GM23338 (cell line): ENCODE data around the gene GPR55. TPM values are rescaled to one million over a fixed set of nuclear protein-coding genes. Genes with fewer than 3 reads are reported as not detected.

ENCODE experiments used
- ATAC-seq: fragments of 200-7000 bp; cut with Tn5 transposase; 3 replicates; pipeline ENCODE4 v1.9.1; 2020
- DNase-seq: peaks from one replicate; pipeline ENCODE4 v3.0.0-alpha.2; 2015; ENCODE audit warnings: low spot score
- H2AFZ ChIP-seq: fragments of 200-600 bp; sonication (generic); 2 replicates; pipeline ENCODE4 v1.8.0; 2016; ENCODE audit warnings: antibody characterized with exemption, mild to moderate bottlenecking, moderate library complexity
- H3F3A ChIP-seq: fragments of 200-600 bp; sonication (generic); replicated peaks from 2 replicates; pipeline ENCODE4 v1.8.0; 2017; ENCODE audit warnings: antibody characterized with exemption, mixed run types, low read depth
- H3K27ac ChIP-seq: fragments of 200-600 bp; sonication (generic); 2 replicates; pipeline ENCODE4 v1.6.1; 2016; ENCODE audit warnings: low read depth
- H3K27me3 ChIP-seq: fragments of 200-600 bp; sonication (generic); 2 replicates; pipeline ENCODE4 v1.8.0; 2016; ENCODE audit warnings: mild to moderate bottlenecking, mixed run types, moderate library complexity; ENCODE audit not compliant: insufficient read depth
- H3K36me3 ChIP-seq: fragments of 200-600 bp; sonication (generic); 2 replicates; pipeline ENCODE4 v1.8.0; 2016; ENCODE audit warnings: mild to moderate bottlenecking; ENCODE audit not compliant: insufficient read depth
- H3K4me1 ChIP-seq: fragments of 200-600 bp; sonication (generic); 2 replicates; pipeline ENCODE4 v1.8.0; 2016; ENCODE audit warnings: mild to moderate bottlenecking, moderate library complexity; ENCODE audit not compliant: insufficient read depth
- H3K4me2 ChIP-seq: fragments of 200-600 bp; sonication (generic); 2 replicates; pipeline ENCODE4 v1.7.1; 2017; ENCODE audit warnings: mixed run types
- H3K4me3 ChIP-seq: fragments of 200-600 bp; sonication (generic); 2 replicates; pipeline ENCODE4 v1.6.1; 2016; ENCODE audit warnings: mixed run types
- H3K79me2 ChIP-seq: fragments of 200-600 bp; sonication (generic); replicated peaks from 2 replicates; pipeline ENCODE4 v1.8.0; 2017; ENCODE audit warnings: mild to moderate bottlenecking; ENCODE audit not compliant: insufficient read depth
- H3K9me2 ChIP-seq: fragments of 200-600 bp; sonication (generic); 2 replicates; pipeline ENCODE4 v1.8.0; 2017; ENCODE audit not compliant: insufficient read depth
- H4K20me1 ChIP-seq: fragments of 200-600 bp; sonication (generic); replicated peaks from 2 replicates; pipeline ENCODE4 v1.8.0; 2017; ENCODE audit warnings: mild to moderate bottlenecking; ENCODE audit not compliant: insufficient read depth
- H3K27ac Mint-ChIP-seq: 2 replicates; pipeline ENCODE4 v1.8.0; 2020; ENCODE audit warnings: inconsistent platforms, mild to moderate bottlenecking, moderate library complexity, mixed read lengths
- H3K27me3 Mint-ChIP-seq: 3 replicates; pipeline ENCODE4 v1.8.0; 2022; ENCODE audit warnings: low read depth, mild to moderate bottlenecking, moderate library complexity, mixed read lengths, inconsistent platforms; ENCODE audit not compliant: insufficient read depth, poor library complexity
- H3K36me3 Mint-ChIP-seq: 3 replicates; pipeline ENCODE4 v1.8.0; 2021; ENCODE audit warnings: low read depth, mild to moderate bottlenecking, inconsistent platforms, moderate library complexity, mixed read lengths
- H3K4me1 Mint-ChIP-seq: 3 replicates; pipeline ENCODE4 v1.8.0; 2020; ENCODE audit warnings: mild to moderate bottlenecking, inconsistent platforms, mixed read lengths
- H3K4me3 Mint-ChIP-seq: 3 replicates; pipeline ENCODE4 v1.8.0; 2021; ENCODE audit warnings: moderate library complexity, mild to moderate bottlenecking, inconsistent platforms, mixed read lengths
- H3K9me3 Mint-ChIP-seq: 3 replicates; pipeline ENCODE4 v1.8.0; 2020; ENCODE audit warnings: moderate library complexity, mild to moderate bottlenecking, inconsistent platforms, mixed read lengths
- CREB1 ChIP-seq: fragments of 250-450 bp; sonication (Bioruptor Pico); IDR thresholded peaks from 2 replicates; pipeline ENCODE4 v1.5.0; 2020; ENCODE audit warnings: low read depth, mild to moderate bottlenecking, moderate library complexity
- CTCF ChIP-seq, 2 experiments: fragments of 200-600 bp in 1 of 2; sonication (generic) in 1 of 2; conservative IDR thresholded peaks; 2 replicates each; pipeline versions ENCODE4 v1.5.1 to v1.6.1; 2016 to 2017; ENCODE audit warnings: antibody characterized with exemption in 2 of 2, low read depth in 2 of 2, mild to moderate bottlenecking in 2 of 2, moderate library complexity in 1 of 2
- EZH2 ChIP-seq: fragments of 200-600 bp; sonication (generic); IDR thresholded peaks from one replicate; pipeline ENCODE4 v1.8.0; 2017; ENCODE audit warnings: antibody characterized with exemption, mild to moderate bottlenecking, low read depth; ENCODE audit not compliant: unreplicated experiment
- EZH2phosphoT487 ChIP-seq: fragments of 200-600 bp; sonication (generic); IDR thresholded peaks from one replicate; pipeline ENCODE4 v1.8.1; 2018; ENCODE audit warnings: antibody characterized with exemption; ENCODE audit not compliant: unreplicated experiment
- JUNB ChIP-seq: IDR thresholded peaks from one replicate; pipeline ENCODE4 v1.6.1; 2016; ENCODE audit warnings: antibody characterized with exemption; ENCODE audit not compliant: unreplicated experiment
- NANOG ChIP-seq: IDR thresholded peaks from 2 replicates; pipeline ENCODE4 v1.6.1; 2016; ENCODE audit warnings: antibody characterized with exemption, borderline replicate concordance
- POLR2AphosphoS5 ChIP-seq: IDR thresholded peaks from 2 replicates; pipeline ENCODE4 v1.6.1; 2016; ENCODE audit warnings: antibody characterized with exemption, low read depth
- STAT1 ChIP-seq: IDR thresholded peaks from one replicate; pipeline ENCODE4 v1.6.1; 2016; ENCODE audit warnings: antibody characterized with exemption; ENCODE audit not compliant: unreplicated experiment
- polyA plus RNA-seq: library from polyadenylated mRNA; unstranded; fragments of >200 nt; fragmentation: Nextera tagmentation; extraction: Ambion mirVana; gene quantifications from 2 replicates; pipeline ENCODE4 v1.2.1, GENCODE V29; 2016
- total RNA-seq: library from RNA; depleted of rRNA; stranded (reverse); fragments of >200 nt; shearing (Covaris generic); gene quantifications from 2 replicates; pipeline ENCODE4 v1.2.3, GENCODE V29; 2014
- TF ChIP-seq, protein P1 (sequence below): IDR thresholded peaks from 2 replicates; pipeline ENCODE4 v1.6.1; 2016; ENCODE audit warnings: antibody characterized with exemption
- TF ChIP-seq, protein P2 (sequence below): fragments of 250-450 bp; sonication (Bioruptor Pico); IDR thresholded peaks from 2 replicates; pipeline ENCODE4 v1.5.0; 2020; ENCODE audit warnings: mild to moderate bottlenecking, moderate library complexity

Gene GPR55
- total and polyA plus RNA-seq, 2 experiments from 2014 or later, result not detected

DNA sequence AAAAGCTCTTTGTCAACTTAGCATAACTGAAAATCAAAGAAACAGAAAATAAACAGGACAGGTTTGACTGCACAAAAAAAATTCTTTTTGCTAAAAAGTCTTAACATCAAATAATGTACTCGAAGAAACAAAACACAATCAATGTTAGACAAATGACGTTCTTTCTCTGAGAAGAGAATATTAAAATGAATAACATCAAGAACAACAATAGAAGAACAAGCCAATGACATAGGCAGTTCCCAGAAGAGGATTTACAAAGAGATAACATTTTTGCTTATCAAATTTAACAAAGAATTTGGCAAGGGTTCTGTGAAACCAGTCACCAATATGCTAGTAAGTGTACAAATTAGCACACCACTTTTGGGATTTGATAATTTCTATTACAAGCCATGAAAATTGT, 5.8 kb downstream of the GPR55 start:
- Histone ChIP-seq H2AFZ (no peak overlapping the region), H3K4me1 (no peaks in the 10 kb centered on the region), H3K4me3 (no peak overlapping the region), H3K9me2 (no peaks in the 10 kb centered on the region), H3K79me2 (no peaks in the 10 kb centered on the region), H3K36me3 (no peaks in the 10 kb centered on the region), H3K27ac (no peak overlapping the region), H3K27me3 (no peaks in the 10 kb centered on the region), H4K20me1 (no peaks in the 10 kb centered on the region), H3F3A (no peaks in the 10 kb centered on the region), H3K4me2 (no peak overlapping the region)
- H3K27ac Mint-ChIP-seq, result no peak overlapping the region
- peaks cover 6% of the 10 kb centered on the region for H3K27me3 Mint-ChIP-seq
- no peak for DNase-seq
- H3K4me3 Mint-ChIP-seq, result no peak overlapping the region
- TF ChIP-seq POLR2AphosphoS5 (no peak), EZH2phosphoT487 (no peak), CREB1 (no peak), CTCF (conservative IDR thresholded peaks at IDR 0.05; ENCODE audit: low read depth in 2 of 2) (no peak), JUNB (no peak), NANOG (no peak)
- TF ChIP-seq, protein P1, sequence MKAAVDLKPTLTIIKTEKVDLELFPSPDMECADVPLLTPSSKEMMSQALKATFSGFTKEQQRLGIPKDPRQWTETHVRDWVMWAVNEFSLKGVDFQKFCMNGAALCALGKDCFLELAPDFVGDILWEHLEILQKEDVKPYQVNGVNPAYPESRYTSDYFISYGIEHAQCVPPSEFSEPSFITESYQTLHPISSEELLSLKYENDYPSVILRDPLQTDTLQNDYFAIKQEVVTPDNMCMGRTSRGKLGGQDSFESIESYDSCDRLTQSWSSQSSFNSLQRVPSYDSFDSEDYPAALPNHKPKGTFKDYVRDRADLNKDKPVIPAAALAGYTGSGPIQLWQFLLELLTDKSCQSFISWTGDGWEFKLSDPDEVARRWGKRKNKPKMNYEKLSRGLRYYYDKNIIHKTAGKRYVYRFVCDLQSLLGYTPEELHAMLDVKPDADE, result no peak
- no peaks in the 10 kb centered on the region for H3K9me3 Mint-ChIP-seq
- H3K36me3 Mint-ChIP-seq, result no peaks in the 10 kb centered on the region
- H3K4me1 Mint-ChIP-seq, result peaks cover 13% of the 10 kb centered on the region
- ATAC-seq, result no peak

GRCh38 chr2:230916218-230916617, 8.8 kb downstream of the GPR55 start:
- H3K4me1 ChIP-seq, result no peaks in the 10 kb centered on the region
- Mint-ChIP-seq H3K36me3 (no peaks in the 10 kb centered on the region), H3K9me3 (no peaks in the 10 kb centered on the region), H3K27ac (no peak overlapping the region), H3K4me3 (no peak overlapping the region), H3K4me1 (peaks cover 8% of the 10 kb centered on the region; the same call in 2 of the 3 replicates), H3K27me3 (peaks cover 4% of the 10 kb centered on the region)
- DNase-seq (no peak), ATAC-seq (no peak)
- no peak overlapping the region for H2AFZ ChIP-seq
- H3K9me2 ChIP-seq, result peaks cover 3% of the 10 kb centered on the region; the same call in 1 of the 2 replicates
- H3K4me2 ChIP-seq, result no peak overlapping the region
- no peaks in the 10 kb centered on the region for H4K20me1 ChIP-seq
- no peaks in the 10 kb centered on the region for H3K27me3 ChIP-seq
- no peak overlapping the region for H3K27ac ChIP-seq
- H3K4me3 ChIP-seq, result no peak overlapping the region
- no peaks in the 10 kb centered on the region for H3F3A ChIP-seq
- no peaks in the 10 kb centered on the region for H3K36me3 ChIP-seq
- H3K79me2 ChIP-seq, result no peaks in the 10 kb centered on the region
- no peak for TF ChIP-seq STAT1
- no peak for TF ChIP-seq CTCF (conservative IDR thresholded peaks at IDR 0.05; ENCODE audit: low read depth in 2 of 2)
- TF ChIP-seq NANOG, result no peak
- TF ChIP-seq, protein P2, sequence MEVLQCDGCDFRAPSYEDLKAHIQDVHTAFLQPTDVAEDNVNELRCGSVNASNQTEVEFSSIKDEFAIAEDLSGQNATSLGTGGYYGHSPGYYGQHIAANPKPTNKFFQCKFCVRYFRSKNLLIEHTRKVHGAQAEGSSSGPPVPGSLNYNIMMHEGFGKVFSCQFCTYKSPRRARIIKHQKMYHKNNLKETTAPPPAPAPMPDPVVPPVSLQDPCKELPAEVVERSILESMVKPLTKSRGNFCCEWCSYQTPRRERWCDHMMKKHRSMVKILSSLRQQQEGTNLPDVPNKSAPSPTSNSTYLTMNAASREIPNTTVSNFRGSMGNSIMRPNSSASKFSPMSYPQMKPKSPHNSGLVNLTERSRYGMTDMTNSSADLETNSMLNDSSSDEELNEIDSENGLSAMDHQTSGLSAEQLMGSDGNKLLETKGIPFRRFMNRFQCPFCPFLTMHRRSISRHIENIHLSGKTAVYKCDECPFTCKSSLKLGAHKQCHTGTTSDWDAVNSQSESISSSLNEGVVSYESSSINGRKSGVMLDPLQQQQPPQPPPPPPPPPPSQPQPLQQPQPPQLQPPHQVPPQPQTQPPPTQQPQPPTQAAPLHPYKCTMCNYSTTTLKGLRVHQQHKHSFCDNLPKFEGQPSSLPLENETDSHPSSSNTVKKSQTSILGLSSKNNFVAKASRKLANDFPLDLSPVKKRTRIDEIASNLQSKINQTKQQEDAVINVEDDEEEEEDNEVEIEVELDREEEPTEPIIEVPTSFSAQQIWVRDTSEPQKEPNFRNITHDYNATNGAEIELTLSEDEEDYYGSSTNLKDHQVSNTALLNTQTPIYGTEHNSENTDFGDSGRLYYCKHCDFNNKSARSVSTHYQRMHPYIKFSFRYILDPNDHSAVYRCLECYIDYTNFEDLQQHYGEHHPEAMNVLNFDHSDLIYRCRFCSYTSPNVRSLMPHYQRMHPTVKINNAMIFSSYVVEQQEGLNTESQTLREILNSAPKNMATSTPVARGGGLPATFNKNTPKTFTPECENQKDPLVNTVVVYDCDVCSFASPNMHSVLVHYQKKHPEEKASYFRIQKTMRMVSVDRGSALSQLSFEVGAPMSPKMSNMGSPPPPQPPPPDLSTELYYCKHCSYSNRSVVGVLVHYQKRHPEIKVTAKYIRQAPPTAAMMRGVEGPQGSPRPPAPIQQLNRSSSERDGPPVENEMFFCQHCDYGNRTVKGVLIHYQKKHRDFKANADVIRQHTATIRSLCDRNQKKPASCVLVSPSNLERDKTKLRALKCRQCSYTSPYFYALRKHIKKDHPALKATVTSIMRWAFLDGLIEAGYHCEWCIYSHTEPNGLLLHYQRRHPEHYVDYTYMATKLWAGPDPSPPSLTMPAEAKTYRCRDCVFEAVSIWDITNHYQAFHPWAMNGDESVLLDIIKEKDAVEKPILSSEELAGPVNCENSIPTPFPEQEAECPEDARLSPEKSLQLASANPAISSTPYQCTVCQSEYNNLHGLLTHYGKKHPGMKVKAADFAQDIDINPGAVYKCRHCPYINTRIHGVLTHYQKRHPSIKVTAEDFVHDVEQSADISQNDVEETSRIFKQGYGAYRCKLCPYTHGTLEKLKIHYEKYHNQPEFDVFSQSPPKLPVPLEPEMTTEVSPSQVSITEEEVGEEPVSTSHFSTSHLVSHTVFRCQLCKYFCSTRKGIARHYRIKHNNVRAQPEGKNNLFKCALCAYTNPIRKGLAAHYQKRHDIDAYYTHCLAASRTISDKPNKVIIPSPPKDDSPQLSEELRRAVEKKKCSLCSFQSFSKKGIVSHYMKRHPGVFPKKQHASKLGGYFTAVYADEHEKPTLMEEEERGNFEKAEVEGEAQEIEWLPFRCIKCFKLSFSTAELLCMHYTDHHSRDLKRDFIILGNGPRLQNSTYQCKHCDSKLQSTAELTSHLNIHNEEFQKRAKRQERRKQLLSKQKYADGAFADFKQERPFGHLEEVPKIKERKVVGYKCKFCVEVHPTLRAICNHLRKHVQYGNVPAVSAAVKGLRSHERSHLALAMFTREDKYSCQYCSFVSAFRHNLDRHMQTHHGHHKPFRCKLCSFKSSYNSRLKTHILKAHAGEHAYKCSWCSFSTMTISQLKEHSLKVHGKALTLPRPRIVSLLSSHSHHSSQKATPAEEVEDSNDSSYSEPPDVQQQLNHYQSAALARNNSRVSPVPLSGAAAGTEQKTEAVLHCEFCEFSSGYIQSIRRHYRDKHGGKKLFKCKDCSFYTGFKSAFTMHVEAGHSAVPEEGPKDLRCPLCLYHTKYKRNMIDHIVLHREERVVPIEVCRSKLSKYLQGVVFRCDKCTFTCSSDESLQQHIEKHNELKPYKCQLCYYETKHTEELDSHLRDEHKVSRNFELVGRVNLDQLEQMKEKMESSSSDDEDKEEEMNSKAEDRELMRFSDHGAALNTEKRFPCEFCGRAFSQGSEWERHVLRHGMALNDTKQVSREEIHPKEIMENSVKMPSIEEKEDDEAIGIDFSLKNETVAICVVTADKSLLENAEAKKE (CRISPR knock-in tag), result no peak
- no peak for TF ChIP-seq EZH2
- no peak for TF ChIP-seq POLR2AphosphoS5
